Measurements from ENCODE around the gene DNM3. TPM values are rescaled to one million over a fixed set of nuclear protein-coding genes. Genes with fewer than 3 reads are reported as not detected.

DNM3 gene
- total and polyA plus RNA-seq, 2 of the 8 experiments (the other 6 are each of a cell fraction or from before 2014, with no cell fraction given): 2.0 to 8.5 TPM

GRCh38 chr1:171803461-171804022 lies 37.8 kb upstream of the DNM3 start (continued):
- TF ChIP-seq TCF12 (IDR thresholded peaks at IDR 0.05; ENCODE audit: low read depth, low read length) (no peak), TEAD4 (IDR thresholded peaks at IDR 0.05; ENCODE audit: low read depth, low read length) (no peak), HDAC6 (IDR thresholded peaks at IDR 0.05; ENCODE audit: low read depth, low read length) (no peak), EP300 (IDR thresholded peaks at IDR 0.05; ENCODE audit: borderline replicate concordance in 1 of 2, low read depth in 2 of 2, low read length in 2 of 2) (no peak), CHD2 (IDR thresholded peaks at IDR 0.05; ENCODE audit: low read length) (no peak), POU5F1 (IDR thresholded peaks at IDR 0.05; ENCODE audit: low read depth, low read length) (no peak), TBP (IDR thresholded peaks at IDR 0.05; ENCODE audit: low read depth, low read length) (no peak), RNF2 (IDR thresholded peaks at IDR 0.05; ENCODE audit: borderline replicate concordance, low read depth, low read length, missing control alignments, poor library complexity, severe bottlenecking) (no peak)

Data from H1 (cell line).